Neural crest cell (in vitro differentiated cells): ENCODE measurements around the gene ZNF652. TPM values are rescaled to one million over a fixed set of nuclear protein-coding genes. Genes with fewer than 3 reads are reported as not detected.
"Not testable (repeated sequence)": the region's sequence is repeated elsewhere in the genome, so short reads cannot be mapped to it uniquely, and the experiment has no call there.

Experiments used
- DNase-seq: peaks from one replicate; pipeline ENCODE4 v3.0.0; 2021; ENCODE audit warnings: low read depth, mixed read lengths, low spot score
- H3K27ac Mint-ChIP-seq: one replicate; pipeline ENCODE4 v1.8.0; 2021; ENCODE audit warnings: mild to moderate bottlenecking, mixed read lengths; ENCODE audit not compliant: unreplicated experiment
- H3K27me3 Mint-ChIP-seq: 2 replicates; pipeline ENCODE4 v1.8.0; 2021; ENCODE audit warnings: low read depth, mild to moderate bottlenecking, mixed read lengths
- H3K36me3 Mint-ChIP-seq: 2 replicates; pipeline ENCODE4 v1.8.0; 2021; ENCODE audit warnings: low read depth, mild to moderate bottlenecking, mixed read lengths
- H3K4me1 Mint-ChIP-seq: 2 replicates; pipeline ENCODE4 v1.8.0; 2021; ENCODE audit warnings: mixed read lengths
- H3K4me3 Mint-ChIP-seq: one replicate; pipeline ENCODE4 v1.8.0; 2021; ENCODE audit warnings: mild to moderate bottlenecking, mixed read lengths
- H3K9me3 Mint-ChIP-seq: 2 replicates; pipeline ENCODE4 v1.8.0; 2021; ENCODE audit warnings: mixed read lengths
- CTCF ChIP-seq: fragments of 200-600 bp; sonication (generic); conservative IDR thresholded peaks from 2 replicates; pipeline ENCODE4 v1.5.0; 2021; ENCODE audit warnings: antibody characterized with exemption, mild to moderate bottlenecking
- total RNA-seq: library from RNA; stranded (reverse); gene quantifications from 2 replicates; pipeline ENCODE4 v1.2.1, GENCODE V29; 2021

The ZNF652 gene
- total RNA-seq, 1 donor from 2014 or later: 42.1 TPM

- TF ChIP-seq CTCF: no peak
- no peak for DNase-seq
- Mint-ChIP-seq H3K27ac (no peak overlapping the region), H3K4me1 (no peaks in the 10 kb centered on the region), H3K9me3 (peaks cover 4% of the 10 kb centered on the region), H3K27me3 (no peaks in the 10 kb centered on the region), H3K36me3 (no peaks in the 10 kb centered on the region), H3K4me3 (no peak overlapping the region)
Measured at GRCh38 chr17:49280918-49281317, 81.1 kb downstream of the ZNF652 start.

DNA sequence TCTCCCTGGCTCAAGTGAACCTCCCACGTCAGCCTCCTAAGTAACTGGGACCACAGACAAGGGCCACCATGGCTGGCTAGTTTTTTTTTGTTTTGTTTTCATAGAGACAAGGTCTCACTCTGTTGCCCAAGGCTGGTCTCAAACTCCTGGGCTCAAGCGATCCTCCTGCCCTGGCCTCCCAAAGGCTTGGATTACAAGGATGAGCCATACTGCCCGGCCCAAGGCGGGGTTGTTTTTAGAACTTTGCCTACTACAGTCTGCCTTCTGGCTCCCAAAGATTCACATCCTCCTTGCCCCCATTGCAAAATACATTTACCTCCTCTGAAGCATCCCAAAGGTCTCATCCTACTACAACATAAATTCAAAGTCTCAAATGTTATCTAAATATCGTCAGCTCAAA lies 82.0 kb downstream of the ZNF652 start:
- Mint-ChIP-seq H3K27me3 (no peaks in the 10 kb centered on the region), H3K27ac (no peak overlapping the region), H3K4me1 (no peaks in the 10 kb centered on the region), H3K36me3 (no peaks in the 10 kb centered on the region), H3K4me3 (no peak overlapping the region), H3K9me3 (peaks cover 4% of the 10 kb centered on the region)
- TF ChIP-seq CTCF: no peak
- no peak for DNase-seq

- not testable (repeated sequence) for DNase-seq, H3K27ac Mint-ChIP-seq, H3K4me1 Mint-ChIP-seq, H3K4me3 Mint-ChIP-seq, H3K27me3 Mint-ChIP-seq, H3K9me3 Mint-ChIP-seq, H3K36me3 Mint-ChIP-seq
Measured at GRCh38 chr17:49279263-49280015, 82.6 kb downstream of the ZNF652 start.

DNA sequence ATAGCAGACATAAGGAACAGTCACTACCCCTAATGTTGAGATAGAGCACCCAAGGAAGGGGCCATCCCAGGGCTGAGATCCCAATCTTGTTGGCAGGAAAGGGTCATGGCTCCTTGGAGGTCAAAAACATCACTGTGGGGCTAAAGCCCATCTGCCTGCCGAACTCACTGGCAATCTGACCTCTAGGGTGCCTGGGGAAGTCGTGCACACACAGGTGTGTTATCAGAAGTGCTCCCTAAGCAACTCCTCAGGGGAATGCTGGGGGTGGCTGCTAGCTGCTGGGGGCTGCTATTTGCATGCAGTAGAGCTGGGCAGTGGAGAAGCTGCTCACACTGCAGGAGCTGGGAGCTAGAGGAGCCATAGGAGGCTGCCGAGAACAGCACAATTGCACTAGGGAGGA lies 84.0 kb downstream of the ZNF652 start:
- Mint-ChIP-seq H3K4me1 (no peaks in the 10 kb centered on the region), H3K9me3 (peaks cover 4% of the 10 kb centered on the region), H3K36me3 (no peaks in the 10 kb centered on the region), H3K27ac (no peak overlapping the region), H3K27me3 (no peaks in the 10 kb centered on the region), H3K4me3 (no peak overlapping the region)
- no peak for DNase-seq
- no peak for TF ChIP-seq CTCF

- H3K4me1 Mint-ChIP-seq: no peaks in the 10 kb centered on the region
- H3K4me3 Mint-ChIP-seq: no peak overlapping the region
- no peaks in the 10 kb centered on the region for H3K27me3 Mint-ChIP-seq
- peaks cover 4% of the 10 kb centered on the region for H3K9me3 Mint-ChIP-seq
- TF ChIP-seq CTCF: no peak
- H3K36me3 Mint-ChIP-seq: no peaks in the 10 kb centered on the region
- DNase-seq: no peak
- H3K27ac Mint-ChIP-seq: no peak overlapping the region
Measured at GRCh38 chr17:49277638-49278037, 84.4 kb downstream of the ZNF652 start.

DNA sequence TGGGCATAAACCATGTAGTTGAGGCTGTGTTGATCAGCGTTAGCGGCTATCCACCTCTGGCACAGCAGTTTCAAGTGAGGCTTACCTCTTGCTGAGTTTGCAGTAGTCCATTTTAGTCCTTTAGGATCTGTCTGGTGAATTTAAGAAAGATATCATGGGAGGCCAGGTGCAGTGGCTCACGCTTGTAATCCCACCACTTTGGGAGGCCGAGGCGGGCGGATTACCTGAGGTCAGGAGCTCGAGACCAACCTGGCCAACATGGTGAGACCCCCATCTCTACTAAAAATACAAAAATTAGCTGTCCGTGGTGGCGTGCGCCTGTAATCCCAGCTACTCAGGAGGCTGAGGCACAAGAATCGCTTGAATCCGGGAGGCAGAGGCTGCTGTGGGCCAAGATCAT lies 86.1 kb downstream of the ZNF652 start:
- H3K4me3 Mint-ChIP-seq, DNase-seq, H3K27me3 Mint-ChIP-seq, H3K9me3 Mint-ChIP-seq, H3K36me3 Mint-ChIP-seq, H3K27ac Mint-ChIP-seq, H3K4me1 Mint-ChIP-seq: not testable (repeated sequence)
